Activated CD8-positive, alpha-beta memory T cell treated with anti-CD3 and anti-CD28 coated beads, Interleukin-2, amount 50 U/mL, for 4 hours (primary cell): Measurements from ENCODE around the gene SPEM2.

Experiments
- DNase-seq: peaks from one replicate; pipeline ENCODE4 v3.0.0-alpha.2; 2020

SPEM2 gene

DNA sequence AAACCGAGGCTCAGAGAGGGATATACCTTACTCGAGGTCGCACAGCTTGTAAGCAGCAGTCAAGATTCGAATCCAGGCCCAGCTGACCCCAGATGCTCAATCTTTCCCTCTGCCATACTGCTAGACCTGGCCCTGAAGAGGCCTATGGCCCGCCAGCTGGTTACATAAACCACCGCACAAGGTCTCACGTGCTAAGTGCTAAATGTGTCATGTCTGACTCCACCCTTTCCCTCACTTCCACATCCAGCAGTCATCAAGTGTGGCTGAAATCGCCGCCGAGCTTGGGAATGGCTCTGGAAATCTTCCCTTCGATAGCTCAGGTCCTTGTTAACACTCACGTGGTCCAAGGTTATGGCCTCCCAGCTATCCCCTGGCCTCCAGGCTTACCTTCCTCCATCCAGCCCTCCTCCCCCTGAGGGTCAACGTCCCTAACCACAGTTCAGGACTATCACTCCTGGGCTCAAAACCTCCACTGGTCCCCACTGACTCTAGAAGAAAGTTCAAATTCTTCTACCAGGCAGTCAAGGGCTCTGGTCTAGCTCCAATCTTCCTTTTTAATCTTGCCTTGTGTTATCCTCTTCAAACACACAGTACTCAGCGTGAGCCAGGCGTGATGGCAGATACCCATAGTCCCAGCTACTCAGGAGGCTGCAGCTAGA is 50.5 kb downstream of the SPEM2 start:
- no peak for DNase-seq

DNA sequence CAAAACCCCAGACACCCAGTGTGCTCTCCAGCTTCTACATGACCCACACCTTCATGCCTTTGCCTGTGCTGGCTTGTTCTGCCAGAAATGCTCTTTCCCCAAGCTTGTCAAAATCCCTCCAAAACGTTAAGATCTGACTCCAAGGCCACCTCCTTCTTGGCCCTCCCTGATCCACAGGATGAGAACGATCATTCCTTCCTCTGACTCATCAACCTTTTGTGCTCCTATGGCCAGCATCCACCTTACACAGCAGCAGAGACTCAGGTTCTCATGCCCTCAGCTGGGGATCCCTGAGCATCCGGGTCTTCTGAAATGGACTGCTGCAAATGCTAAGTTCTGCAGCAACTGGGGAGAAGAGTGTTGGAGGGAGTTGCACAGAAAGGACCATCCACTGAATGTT is 51.1 kb downstream of the SPEM2 start:
- no peak for DNase-seq

DNA sequence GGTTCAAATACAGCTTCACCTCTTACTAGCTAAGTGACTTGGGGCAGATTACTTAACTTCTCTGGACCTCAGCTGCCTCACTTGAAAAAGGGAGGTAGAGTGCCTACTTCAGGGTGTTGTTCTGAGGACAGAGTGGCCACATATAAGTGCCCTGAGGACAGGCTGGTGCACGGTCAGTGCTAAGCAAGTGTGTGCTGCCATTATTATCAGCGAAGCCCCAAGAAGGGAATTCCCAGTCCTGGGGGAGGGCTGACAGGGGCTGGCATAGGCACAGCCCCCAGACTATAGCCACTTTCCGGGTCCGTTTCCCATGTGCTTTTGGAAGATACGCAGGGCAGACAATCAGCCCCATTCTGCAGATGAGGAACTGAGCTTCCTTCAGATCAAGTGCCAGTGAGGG is 51.5 kb downstream of the SPEM2 start:
- DNase-seq = no peak
